Nephron (organoid): ENCODE measurements around the gene PCNX1.

Experiments used
- H3K27ac Mint-ChIP-seq, 3 experiments: 2 replicates each; pipeline ENCODE4 v1.8.0; 2020; ENCODE audit warnings: mixed read lengths in 3 of 3, mild to moderate bottlenecking in 2 of 3, moderate library complexity in 1 of 3
- H3K27me3 Mint-ChIP-seq: 2 replicates; pipeline ENCODE4 v1.8.0; 2021; ENCODE audit warnings: low read depth, mild to moderate bottlenecking, moderate library complexity, mixed read lengths
- H3K36me3 Mint-ChIP-seq: 2 replicates; pipeline ENCODE4 v1.8.0; 2020; ENCODE audit warnings: low read depth, mixed read lengths
- H3K4me1 Mint-ChIP-seq: 2 replicates; pipeline ENCODE4 v1.8.0; 2020; ENCODE audit warnings: mixed read lengths
- H3K4me3 Mint-ChIP-seq, 3 experiments: 2 replicates each; pipeline ENCODE4 v1.8.0; 2020; ENCODE audit warnings: mild to moderate bottlenecking in 3 of 3, mixed read lengths in 3 of 3, moderate library complexity in 2 of 3
- H3K9me3 Mint-ChIP-seq: 2 replicates; pipeline ENCODE4 v1.8.0; 2020; ENCODE audit warnings: mixed read lengths
- TF ChIP-seq, protein P1 (sequence below), 3 experiments: fragments of 200-600 bp; sonication (generic); IDR thresholded peaks; one replicate each; pipeline ENCODE4 v1.5.0; 2021; ENCODE audit warnings: antibody characterized with exemption in 3 of 3; ENCODE audit not compliant: unreplicated experiment in 3 of 3

The PCNX1 gene

DNA sequence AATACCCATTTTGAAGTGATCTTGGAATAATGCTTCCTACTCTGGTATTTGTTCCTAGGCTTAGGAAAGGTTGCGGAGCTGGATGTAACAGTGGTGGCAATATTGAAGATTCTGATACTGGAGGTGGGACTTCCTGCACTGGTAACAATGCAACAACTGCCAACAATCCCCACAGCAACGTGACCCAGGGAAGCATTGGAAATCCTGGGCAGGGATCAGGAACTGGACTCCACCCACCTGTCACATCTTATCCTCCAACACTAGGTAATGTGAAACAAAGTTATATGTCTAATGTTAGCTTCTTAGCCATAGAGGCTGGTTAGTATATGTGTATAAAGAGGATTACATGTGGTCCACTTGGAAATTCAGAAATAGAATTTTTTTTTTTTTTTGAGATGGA is 197.9 kb downstream of the PCNX1 start:
- Mint-ChIP-seq H3K27ac (no peak overlapping the region), H3K4me3 (no peak overlapping the region), H3K36me3 (peaks cover 58% of the 10 kb centered on the region), H3K27me3 (no peaks in the 10 kb centered on the region), H3K4me1 (no peaks in the 10 kb centered on the region), H3K9me3 (no peaks in the 10 kb centered on the region)
- TF ChIP-seq, protein P1, sequence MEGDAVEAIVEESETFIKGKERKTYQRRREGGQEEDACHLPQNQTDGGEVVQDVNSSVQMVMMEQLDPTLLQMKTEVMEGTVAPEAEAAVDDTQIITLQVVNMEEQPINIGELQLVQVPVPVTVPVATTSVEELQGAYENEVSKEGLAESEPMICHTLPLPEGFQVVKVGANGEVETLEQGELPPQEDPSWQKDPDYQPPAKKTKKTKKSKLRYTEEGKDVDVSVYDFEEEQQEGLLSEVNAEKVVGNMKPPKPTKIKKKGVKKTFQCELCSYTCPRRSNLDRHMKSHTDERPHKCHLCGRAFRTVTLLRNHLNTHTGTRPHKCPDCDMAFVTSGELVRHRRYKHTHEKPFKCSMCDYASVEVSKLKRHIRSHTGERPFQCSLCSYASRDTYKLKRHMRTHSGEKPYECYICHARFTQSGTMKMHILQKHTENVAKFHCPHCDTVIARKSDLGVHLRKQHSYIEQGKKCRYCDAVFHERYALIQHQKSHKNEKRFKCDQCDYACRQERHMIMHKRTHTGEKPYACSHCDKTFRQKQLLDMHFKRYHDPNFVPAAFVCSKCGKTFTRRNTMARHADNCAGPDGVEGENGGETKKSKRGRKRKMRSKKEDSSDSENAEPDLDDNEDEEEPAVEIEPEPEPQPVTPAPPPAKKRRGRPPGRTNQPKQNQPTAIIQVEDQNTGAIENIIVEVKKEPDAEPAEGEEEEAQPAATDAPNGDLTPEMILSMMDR (IDR thresholded peaks at IDR 0.05; ENCODE audit: unreplicated experiment in 3 of 3), result no peak

DNA sequence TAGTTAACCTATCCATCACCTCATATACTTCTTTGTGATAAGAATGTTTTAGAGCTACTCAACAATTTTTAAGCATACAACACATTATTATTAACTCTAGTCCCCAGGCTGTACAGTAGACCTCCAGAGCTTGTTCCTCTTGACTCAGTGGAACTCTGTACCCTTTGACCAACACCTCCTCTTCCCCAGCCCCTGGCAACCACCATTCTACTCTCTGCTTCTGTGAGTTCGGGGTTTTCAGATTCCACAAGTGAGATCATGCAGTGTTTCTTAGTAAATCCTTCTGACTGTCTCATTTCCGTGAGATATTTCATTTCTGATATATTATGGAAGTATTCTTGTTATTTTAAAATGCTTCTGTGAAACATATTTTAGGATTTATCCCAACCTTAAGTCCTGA is 200.7 kb downstream of the PCNX1 start:
- no peaks in the 10 kb centered on the region for H3K4me1 Mint-ChIP-seq
- H3K9me3 Mint-ChIP-seq, result no peaks in the 10 kb centered on the region
- no peaks in the 10 kb centered on the region for H3K27me3 Mint-ChIP-seq
- no peak overlapping the region for H3K27ac Mint-ChIP-seq
- no peak overlapping the region for H3K4me3 Mint-ChIP-seq
- peaks cover 61% of the 10 kb centered on the region for H3K36me3 Mint-ChIP-seq
- TF ChIP-seq, protein P1 (IDR thresholded peaks at IDR 0.05; ENCODE audit: unreplicated experiment in 3 of 3), result no peak

- TF ChIP-seq, protein P1 (IDR thresholded peaks at IDR 0.05; ENCODE audit: unreplicated experiment in 3 of 3), result no peak
- H3K27me3 Mint-ChIP-seq, result no peaks in the 10 kb centered on the region
- H3K36me3 Mint-ChIP-seq, result peaks cover 61% of the 10 kb centered on the region
- no peaks in the 10 kb centered on the region for H3K4me1 Mint-ChIP-seq
- no peak overlapping the region for H3K27ac Mint-ChIP-seq
- no peak overlapping the region for H3K4me3 Mint-ChIP-seq
- H3K9me3 Mint-ChIP-seq, result no peaks in the 10 kb centered on the region
These were observed 201.3 kb downstream of the PCNX1 start for GRCh38 chr14:71108398-71109119.

GRCh38 chr14:71113376-71113775 is 206.1 kb downstream of the PCNX1 start:
- Mint-ChIP-seq H3K4me1 (peaks cover 9% of the 10 kb centered on the region), H3K36me3 (peaks cover 43% of the 10 kb centered on the region), H3K27ac (no peak overlapping the region), H3K9me3 (no peaks in the 10 kb centered on the region), H3K27me3 (no peaks in the 10 kb centered on the region), H3K4me3 (no peak overlapping the region)
- TF ChIP-seq, protein P1 (IDR thresholded peaks at IDR 0.05; ENCODE audit: unreplicated experiment in 3 of 3), result no peak

DNA sequence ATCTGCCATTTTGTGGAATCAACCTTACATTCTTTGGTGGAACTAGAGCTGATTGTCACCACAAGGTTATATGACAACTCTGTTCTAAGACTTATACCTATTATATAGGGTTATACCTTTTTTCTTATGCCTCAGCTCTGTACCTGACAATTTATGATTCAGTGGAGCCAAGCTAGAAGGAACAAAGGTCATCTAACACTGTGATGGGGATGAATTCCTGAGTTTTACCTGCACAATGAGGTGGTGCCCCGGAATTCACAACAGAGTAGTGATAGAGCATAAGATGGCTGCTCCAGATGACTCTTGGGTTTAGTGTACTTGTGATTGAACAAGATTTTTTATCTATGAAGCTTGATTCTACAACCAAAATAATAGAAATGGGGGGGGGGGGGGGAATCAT is 207.3 kb downstream of the PCNX1 start:
- TF ChIP-seq, protein P1 (IDR thresholded peaks at IDR 0.05; ENCODE audit: unreplicated experiment in 3 of 3), result no peak
- Mint-ChIP-seq H3K27me3 (no peaks in the 10 kb centered on the region), H3K27ac (peak overlapping the region in 1 of 3 experiments; percentile 99), H3K4me1 (peaks cover 9% of the 10 kb centered on the region), H3K9me3 (no peaks in the 10 kb centered on the region), H3K4me3 (no peak overlapping the region), H3K36me3 (peaks cover 39% of the 10 kb centered on the region)

DNA sequence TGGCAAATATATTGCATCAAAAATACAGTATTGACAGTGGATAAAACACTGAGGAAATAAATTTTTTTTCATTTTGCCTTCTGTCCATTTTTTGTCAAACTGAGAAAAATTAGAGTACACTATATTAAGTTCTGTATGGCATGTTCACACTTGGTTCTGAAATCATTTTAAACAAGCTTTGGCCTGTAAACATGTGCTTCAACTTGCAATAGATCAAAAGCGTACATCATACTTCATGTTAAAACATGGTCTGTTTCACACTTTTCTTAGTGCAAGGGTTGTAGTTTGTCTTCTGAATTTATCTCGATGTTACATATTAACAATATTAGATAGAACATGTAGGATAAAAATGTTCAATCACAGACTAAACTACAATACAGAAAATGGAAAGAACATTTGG is 208.0 kb downstream of the PCNX1 start:
- peaks cover 37% of the 10 kb centered on the region for H3K36me3 Mint-ChIP-seq
- no peaks in the 10 kb centered on the region for H3K9me3 Mint-ChIP-seq
- H3K4me3 Mint-ChIP-seq, result no peak overlapping the region
- TF ChIP-seq, protein P1 (IDR thresholded peaks at IDR 0.05; ENCODE audit: unreplicated experiment in 3 of 3), result no peak
- peaks cover 9% of the 10 kb centered on the region for H3K4me1 Mint-ChIP-seq
- no peaks in the 10 kb centered on the region for H3K27me3 Mint-ChIP-seq
- H3K27ac Mint-ChIP-seq, result peak overlapping the region in 2 of 3 experiments; percentile 16 to 99
